ENCODE results near the gene FIS1. TPM values are rescaled to one million over a fixed set of nuclear protein-coding genes. Genes with fewer than 3 reads are reported as not detected.
"Not testable (repeated sequence)": the region's sequence is repeated elsewhere in the genome, so short reads cannot be mapped to it uniquely, and the experiment has no call there.

FIS1 gene
- total RNA-seq, 4 donors from 2014 or later, result 227 to 315 (median 248) TPM

- WGBS, 2 donors (ENCODE audit: low coverage in 1 of 2), result 47 to 67% methylated on average over 4 to 6 of the region's 7 CpGs
These were observed 13.4 kb upstream of the FIS1 start for GRCh38 chr7:101258243-101258731.

DNA sequence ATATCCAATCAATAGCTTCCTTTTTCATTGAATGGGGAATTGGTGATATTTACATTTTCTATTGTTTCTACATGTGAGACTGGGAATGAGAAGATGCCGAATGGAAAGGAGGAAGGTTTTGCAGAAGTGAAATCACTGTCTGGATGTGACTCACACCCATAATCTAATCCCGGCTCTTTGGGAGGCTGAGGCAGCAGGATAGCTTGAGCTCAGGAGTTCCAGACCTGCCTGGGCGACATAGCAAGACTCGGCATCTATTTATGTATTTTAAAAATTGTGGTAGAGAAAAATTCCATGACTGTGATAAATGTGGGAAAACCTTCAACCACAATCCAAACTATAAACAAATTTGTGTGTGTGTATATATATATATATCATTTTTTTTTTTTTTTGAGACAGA is 10.9 kb upstream of the FIS1 start:
- no peak for ATAC-seq
- no peak for TF ChIP-seq EP300 (IDR thresholded peaks at IDR 0.05)
- TF ChIP-seq CTCF (IDR thresholded peaks at IDR 0.05), result no peak
- no peak for TF ChIP-seq POLR2AphosphoS5 (IDR thresholded peaks at IDR 0.05)
- no peak for TF ChIP-seq POLR2A (IDR thresholded peaks at IDR 0.05)
- Histone ChIP-seq H3K9me3 (no peaks in the 10 kb centered on the region), H3K27ac (no peak overlapping the region), H3K27me3 (peaks cover 7% of the 10 kb centered on the region), H3K4me1 (peaks cover 0 to 15% (median 9%) of the 10 kb centered on the region in 3 donors), H3K4me3 (no peak overlapping the region), H3K36me3 (no peaks in the 10 kb centered on the region)
- WGBS, 2 donors (ENCODE audit: low coverage in 1 of 2), result 42 to 57% methylated on average over 3 to 4 of the region's 4 CpGs

More at GRCh38 chr7:101258243-101258731, 13.4 kb upstream of the FIS1 start:
- Histone ChIP-seq H3K36me3 (no peaks in the 10 kb centered on the region), H3K27me3 (peaks cover 16% of the 10 kb centered on the region), H3K27ac (no peak overlapping the region), H3K9me3 (no peaks in the 10 kb centered on the region), H3K4me1 (no peaks in the 10 kb centered on the region), H3K4me3 (no peak overlapping the region)
- no peak for TF ChIP-seq EP300 (IDR thresholded peaks at IDR 0.05)
- ATAC-seq, result no peak

DNA sequence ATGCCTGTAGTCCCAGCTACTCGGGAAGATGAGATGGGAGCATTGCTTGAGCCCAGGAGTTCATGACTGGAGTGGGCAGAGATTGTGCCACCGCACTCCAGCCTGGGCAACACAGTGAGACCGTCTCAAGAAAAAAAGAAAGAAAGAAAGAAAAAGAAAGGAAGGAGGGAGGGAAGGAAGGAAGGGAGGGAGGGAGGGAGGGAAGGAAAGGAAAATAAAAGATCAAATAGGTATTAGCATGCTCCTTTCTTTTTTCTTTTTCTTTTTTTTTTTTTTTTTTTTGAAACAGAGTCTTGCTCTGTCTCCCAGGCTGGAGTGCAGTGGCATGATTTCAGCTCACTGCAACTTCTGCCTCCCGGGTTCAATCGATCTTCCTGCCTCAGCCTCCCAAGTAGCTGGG is 8.3 kb upstream of the FIS1 start:
- not testable (repeated sequence) for H3K9me3 ChIP-seq, H3K27me3 ChIP-seq, H3K4me3 ChIP-seq, H3K27ac ChIP-seq, ATAC-seq
- H3K36me3 ChIP-seq, result peaks cover 0 to 18% of the 10 kb centered on the region in 2 donors
- peaks cover 0 to 28% (median 14%) of the 10 kb centered on the region in 3 donors for H3K4me1 ChIP-seq
- 83 to 89% methylated on average over 1 to 2 of the region's 5 CpGs for WGBS, 2 donors (ENCODE audit: low coverage in 1 of 2)

DNA sequence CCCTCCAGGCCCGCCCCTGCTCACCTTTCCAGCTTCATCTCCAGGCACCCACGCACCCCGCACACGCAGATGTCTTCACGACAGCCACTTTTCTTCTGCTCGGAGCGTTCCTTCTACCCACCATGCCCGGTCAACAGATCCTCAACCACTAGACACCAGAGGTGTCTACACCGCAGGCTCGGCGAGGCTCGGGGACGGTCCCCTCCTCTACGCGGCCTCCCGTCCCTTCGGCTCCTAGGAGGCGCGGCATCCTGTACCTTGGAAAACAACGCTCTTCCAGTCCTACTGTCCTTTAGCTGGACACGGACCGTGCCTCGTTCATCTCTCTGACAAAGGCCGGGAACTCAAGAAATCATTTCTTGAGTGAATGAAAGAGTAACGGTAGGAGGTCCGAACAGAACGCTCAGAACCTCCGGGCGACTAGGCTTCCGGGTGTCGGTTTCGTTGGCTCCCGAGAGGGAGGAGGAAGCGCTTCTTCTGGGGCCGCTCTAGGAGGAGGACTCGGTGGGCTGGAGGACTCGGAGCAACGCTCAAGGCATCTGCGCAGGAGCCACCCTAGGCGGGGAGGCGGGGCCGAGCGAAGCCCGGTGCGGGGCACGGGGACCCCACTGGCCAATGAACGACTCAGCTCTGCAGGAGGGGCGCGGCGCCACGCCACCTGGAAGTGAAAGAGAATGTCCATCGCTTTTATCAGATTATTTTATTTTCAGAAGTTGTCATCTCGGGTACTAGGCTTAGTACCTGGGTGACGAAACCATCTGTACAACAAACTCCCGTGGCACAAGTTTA is 7.2 kb upstream of the FIS1 start:
- no peaks in the 10 kb centered on the region for H3K9me3 ChIP-seq
- H3K36me3 ChIP-seq, result peaks cover 0 to 27% of the 10 kb centered on the region in 2 donors
- H3K4me3 ChIP-seq, result peak overlapping the region; percentile 90 to 94
- peaks cover 0 to 28% (median 14%) of the 10 kb centered on the region in 3 donors for H3K4me1 ChIP-seq
- no peaks in the 10 kb centered on the region for H3K27me3 ChIP-seq
- H3K27ac ChIP-seq, result peak overlapping the region; percentile 15 to 85 (median 79)
- TF ChIP-seq POLR2AphosphoS5 (IDR thresholded peaks at IDR 0.05) (peak; percentile 49), CTCF (IDR thresholded peaks at IDR 0.05) (no peak), EP300 (IDR thresholded peaks at IDR 0.05) (no peak), POLR2A (IDR thresholded peaks at IDR 0.05) (peak in 1 of 2 donors; percentile 33)
- peak; percentile 100 for ATAC-seq
- 2% methylated on average over 10 to 15 of the region's 55 CpGs for WGBS, 2 donors (ENCODE audit: low coverage in 1 of 2)

GRCh38 chr7:101250324-101250723 is 5.4 kb upstream of the FIS1 start:
- no peak for ATAC-seq
- Histone ChIP-seq H3K36me3 (peaks cover 0 to 29% of the 10 kb centered on the region in 2 donors), H3K27me3 (no peaks in the 10 kb centered on the region), H3K27ac (no peak overlapping the region), H3K4me3 (no peak overlapping the region), H3K4me1 (peaks cover 0 to 44% (median 20%) of the 10 kb centered on the region in 3 donors), H3K9me3 (no peaks in the 10 kb centered on the region)
- WGBS, 2 donors (ENCODE audit: low coverage in 1 of 2), result 88 to 92% methylated on average over 3 of the region's 3 CpGs
- TF ChIP-seq POLR2AphosphoS5 (IDR thresholded peaks at IDR 0.05) (no peak), POLR2A (IDR thresholded peaks at IDR 0.05) (no peak), CTCF (IDR thresholded peaks at IDR 0.05) (no peak), EP300 (IDR thresholded peaks at IDR 0.05) (no peak)

DNA sequence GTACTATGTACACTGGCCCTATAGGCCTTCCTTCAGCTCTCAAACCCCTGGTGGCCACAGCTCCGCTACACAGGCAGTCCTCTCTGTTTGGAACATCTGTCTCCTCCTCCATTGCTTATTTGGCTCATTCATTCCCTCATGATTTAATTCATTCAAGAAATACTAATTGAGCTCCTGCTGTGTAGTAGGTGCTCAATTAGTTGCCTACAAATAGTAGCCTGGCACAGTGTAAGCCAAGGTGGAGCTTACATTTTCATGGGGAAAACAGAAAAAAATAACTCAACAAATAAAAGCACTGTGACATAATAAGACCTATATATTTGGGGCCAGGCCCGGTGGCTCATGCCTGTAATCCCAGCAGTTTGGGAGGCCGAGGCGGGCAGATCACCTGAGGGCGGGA is 3.4 kb upstream of the FIS1 start:
- peaks cover 0 to 57% (median 25%) of the 10 kb centered on the region in 3 donors for H3K4me1 ChIP-seq
- no peak overlapping the region for H3K27ac ChIP-seq
- no peak for TF ChIP-seq EP300 (IDR thresholded peaks at IDR 0.05)
- TF ChIP-seq CTCF (IDR thresholded peaks at IDR 0.05), result no peak
- no peak for TF ChIP-seq POLR2A (IDR thresholded peaks at IDR 0.05)
- no peak for TF ChIP-seq POLR2AphosphoS5 (IDR thresholded peaks at IDR 0.05)
- WGBS, 2 donors (ENCODE audit: low coverage in 1 of 2), result 89% methylated on average over 5 of the region's 5 CpGs
- no peaks in the 10 kb centered on the region for H3K27me3 ChIP-seq
- H3K9me3 ChIP-seq, result no peaks in the 10 kb centered on the region
- no peak overlapping the region for H3K4me3 ChIP-seq
- ATAC-seq, result no peak
- H3K36me3 ChIP-seq, result peaks cover 0 to 30% of the 10 kb centered on the region in 2 donors
